ENCODE measurements around the gene SLITRK1. TPM values are rescaled to one million over a fixed set of nuclear protein-coding genes. Genes with fewer than 3 reads are reported as not detected.

The SLITRK1 gene
- polyA plus RNA-seq, 3 donors, result not detected

GRCh38 chr13:83867708-83868107 is 14.6 kb downstream of the SLITRK1 start:
- H3K4me3 Mint-ChIP-seq, result no peak overlapping the region
- DNase-seq, result no peak
- Histone ChIP-seq H3K4me2 (replicated peaks; ENCODE audit: extremely low read depth, low read length, poor library complexity, severe bottlenecking) (no peak overlapping the region), H2AFZ (ENCODE audit: insufficient read depth, low read depth, low read length, poor library complexity, severe bottlenecking) (no peak overlapping the region), H3K27me3 (ENCODE audit: control insufficient read depth in 2 of 2, insufficient read depth in 2 of 2, low read length in 2 of 2) (no peaks in the 10 kb centered on the region), H3K9me3 (replicated peaks in 1 of 2; ENCODE audit: control insufficient read depth in 1 of 2, insufficient read depth in 1 of 2, low read length in 2 of 2) (no peaks in the 10 kb centered on the region), H3K36me3 (replicated peaks in 1 of 2; ENCODE audit: control insufficient read depth in 1 of 2, insufficient read depth in 2 of 2, low read length in 2 of 2) (no peaks in the 10 kb centered on the region), H3K4me3 (replicated peaks in 1 of 3; ENCODE audit: low read depth in 2 of 3, low read length in 3 of 3) (no peak overlapping the region), H4K20me1 (ENCODE audit: insufficient read depth, low read length) (no peaks in the 10 kb centered on the region), H3K79me2 (ENCODE audit: insufficient read depth, low read length) (no peaks in the 10 kb centered on the region), H3K9ac (ENCODE audit: insufficient read depth, low read length, poor library complexity, severe bottlenecking) (no peak overlapping the region), H3K4me1 (ENCODE audit: control insufficient read depth in 1 of 2, insufficient read depth in 2 of 2, low read length in 2 of 2) (no peaks in the 10 kb centered on the region), H3K27ac (ENCODE audit: low read depth in 1 of 2, low read length in 2 of 2) (no peak overlapping the region)
- H3K4me1 Mint-ChIP-seq, result no peaks in the 10 kb centered on the region
- no peaks in the 10 kb centered on the region for H3K27me3 Mint-ChIP-seq (ENCODE audit: low read depth in 3 of 3)
- H3K9me3 Mint-ChIP-seq, result peaks cover 0 to 12% (median 4%) of the 10 kb centered on the region in 7 donors
- no peak for TF ChIP-seq CTCF (IDR thresholded peaks at IDR 0.05)
- H3K27ac Mint-ChIP-seq, result no peak overlapping the region
- no peaks in the 10 kb centered on the region for H3K36me3 Mint-ChIP-seq
- intact Hi-C loops (cut with micrococcal nuclease), result no loop called here

DNA sequence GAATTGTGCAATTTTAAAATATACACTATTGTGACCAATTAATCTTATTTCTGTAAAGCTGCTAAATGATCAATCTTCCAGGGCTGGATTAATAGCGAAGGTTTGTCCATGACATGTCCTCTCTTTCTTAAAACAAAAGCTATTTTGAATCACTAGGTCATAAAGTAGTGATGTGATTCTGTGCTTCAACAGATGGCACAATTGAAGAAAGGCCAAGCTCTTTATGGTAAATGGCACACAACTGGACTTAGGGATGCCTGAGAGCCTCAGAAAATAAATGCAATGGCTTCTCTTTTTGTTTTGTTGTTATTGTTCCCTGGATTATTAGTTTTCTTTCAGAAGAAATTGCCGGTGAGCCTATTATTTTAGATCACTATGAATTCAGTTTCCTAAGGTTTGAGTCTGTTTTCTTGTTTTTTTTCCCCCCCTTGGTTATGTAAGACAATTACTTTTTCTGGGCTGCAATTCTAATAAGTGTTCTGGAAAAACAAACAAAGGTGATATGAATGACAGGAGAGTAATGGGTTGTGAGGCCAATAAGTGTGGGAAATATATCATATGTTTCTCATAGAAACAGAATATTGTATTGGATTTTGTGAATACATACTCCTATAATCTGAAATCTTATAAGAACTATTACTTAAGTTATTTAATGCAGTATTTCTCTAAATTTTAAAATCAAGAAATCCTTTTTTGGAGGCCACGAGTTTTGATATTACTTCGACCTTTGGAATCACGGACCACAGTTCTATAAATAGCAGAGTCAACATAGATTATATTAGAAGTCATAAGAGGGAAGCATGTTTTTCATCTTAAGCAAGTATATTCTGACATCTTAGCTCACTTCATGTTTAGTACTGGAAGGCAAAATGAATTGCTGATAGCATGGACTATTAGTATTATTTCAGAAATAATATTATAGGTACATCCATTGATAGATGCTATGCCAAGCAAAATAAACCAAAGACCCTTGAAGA is 16.8 kb downstream of the SLITRK1 start:
- H3K27me3 Mint-ChIP-seq (ENCODE audit: low read depth in 3 of 3), result no peaks in the 10 kb centered on the region
- peaks cover 0 to 12% (median 1%) of the 10 kb centered on the region in 7 donors for H3K9me3 Mint-ChIP-seq
- no peaks in the 10 kb centered on the region for H3K9me3 ChIP-seq (replicated peaks in 1 of 2; ENCODE audit: control insufficient read depth in 1 of 2, insufficient read depth in 1 of 2, low read length in 2 of 2)
- H3K79me2 ChIP-seq (ENCODE audit: insufficient read depth, low read length), result no peaks in the 10 kb centered on the region
- no peaks in the 10 kb centered on the region for H3K27me3 ChIP-seq (ENCODE audit: control insufficient read depth in 2 of 2, insufficient read depth in 2 of 2, low read length in 2 of 2)
- WGBS (ENCODE audit: insufficient coverage), result no CpG with 5 or more reads among the region's 5 CpGs
- no peak overlapping the region for H3K4me3 Mint-ChIP-seq
- H4K20me1 ChIP-seq (ENCODE audit: insufficient read depth, low read length), result no peaks in the 10 kb centered on the region
- no peaks in the 10 kb centered on the region for H3K36me3 ChIP-seq (replicated peaks in 1 of 2; ENCODE audit: control insufficient read depth in 1 of 2, insufficient read depth in 2 of 2, low read length in 2 of 2)
- H3K27ac Mint-ChIP-seq, result no peak overlapping the region
- H3K27ac ChIP-seq (ENCODE audit: low read depth in 1 of 2, low read length in 2 of 2), result no peak overlapping the region
- no peaks in the 10 kb centered on the region for H3K36me3 Mint-ChIP-seq
- no peak overlapping the region for H3K4me3 ChIP-seq (replicated peaks in 1 of 3; ENCODE audit: low read depth in 2 of 3, low read length in 3 of 3)
- no peak overlapping the region for H3K9ac ChIP-seq (ENCODE audit: insufficient read depth, low read length, poor library complexity, severe bottlenecking)
- no peak overlapping the region for H3K4me2 ChIP-seq (replicated peaks; ENCODE audit: extremely low read depth, low read length, poor library complexity, severe bottlenecking)
- no peak for TF ChIP-seq CTCF (IDR thresholded peaks at IDR 0.05)
- H2AFZ ChIP-seq (ENCODE audit: insufficient read depth, low read depth, low read length, poor library complexity, severe bottlenecking), result no peak overlapping the region
- no peaks in the 10 kb centered on the region for H3K4me1 ChIP-seq (ENCODE audit: control insufficient read depth in 1 of 2, insufficient read depth in 2 of 2, low read length in 2 of 2)
- no peak for DNase-seq
- H3K4me1 Mint-ChIP-seq, result no peaks in the 10 kb centered on the region
- intact Hi-C loops (cut with micrococcal nuclease), result no loop called here
